Cortex of kidney (tissue), 1 donor: ENCODE results near the gene PEPD.

ENCODE experiments used
- DNase-seq: peaks from one replicate; lab custom pipeline; 2025; lab: John Stamatoyannopoulos, UW

PEPD gene

DNA sequence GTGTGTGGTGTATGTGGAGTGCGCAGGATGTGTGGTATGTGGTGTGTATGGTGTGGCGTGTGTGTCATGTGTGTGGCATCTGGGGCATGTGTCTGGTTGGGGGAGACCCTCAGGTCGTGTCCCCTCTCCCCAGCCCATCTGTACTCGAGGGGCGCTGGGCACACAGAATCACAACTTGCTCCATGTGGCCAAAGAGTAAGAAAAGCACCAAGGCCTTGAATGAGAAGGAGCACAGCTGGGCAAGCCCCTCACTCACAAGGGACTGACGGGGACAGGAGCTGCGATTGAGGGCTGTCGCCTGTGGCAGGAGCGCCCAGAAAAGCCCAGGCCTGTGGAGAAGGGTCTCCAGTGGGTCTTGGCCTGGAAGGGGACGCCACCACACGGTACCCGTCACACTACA is 62.8 kb downstream of the PEPD start:
- no peak for DNase-seq

DNA sequence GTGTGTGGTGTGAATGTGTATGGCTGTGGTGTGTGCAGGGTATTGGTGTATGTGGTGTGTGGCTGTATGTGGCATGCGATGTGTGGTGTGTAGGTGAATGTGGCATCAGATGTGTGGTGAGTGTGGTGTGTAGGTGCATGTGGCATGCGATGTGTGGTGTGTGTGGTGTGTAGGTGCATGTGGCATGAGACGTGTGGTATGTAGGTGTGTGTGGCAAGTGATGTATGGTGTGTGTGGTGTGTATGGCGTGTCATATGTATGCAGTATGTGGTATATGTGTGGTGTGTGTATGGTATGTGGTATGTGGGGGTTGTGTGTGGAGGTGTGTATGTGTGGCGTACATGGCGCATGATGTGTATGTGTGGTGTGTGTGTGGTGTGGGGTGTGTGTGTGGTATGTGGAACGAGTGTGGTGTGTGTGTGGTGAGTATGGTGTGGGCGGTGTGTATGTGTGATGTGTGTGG is 63.4 kb downstream of the PEPD start:
- DNase-seq = no peak

DNA sequence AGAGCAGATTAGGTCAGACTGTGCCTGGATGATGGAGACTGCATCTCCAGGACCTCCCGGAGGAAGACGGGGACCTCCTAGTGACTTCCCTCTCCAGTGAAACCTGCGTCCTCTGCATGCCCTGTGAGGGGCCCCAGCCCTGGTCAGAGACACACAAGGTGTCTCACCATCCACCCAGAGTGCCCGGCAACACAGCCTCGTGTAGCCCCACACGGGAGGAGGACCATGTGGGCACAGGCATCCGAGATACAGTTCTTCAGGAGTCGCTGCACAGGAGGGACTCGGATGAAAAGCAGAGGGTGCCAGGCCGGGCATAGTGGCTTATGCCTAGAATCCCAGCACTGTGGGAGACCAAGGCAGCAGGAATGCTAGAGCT is 64.8 kb downstream of the PEPD start:
- no peak for DNase-seq

DNA sequence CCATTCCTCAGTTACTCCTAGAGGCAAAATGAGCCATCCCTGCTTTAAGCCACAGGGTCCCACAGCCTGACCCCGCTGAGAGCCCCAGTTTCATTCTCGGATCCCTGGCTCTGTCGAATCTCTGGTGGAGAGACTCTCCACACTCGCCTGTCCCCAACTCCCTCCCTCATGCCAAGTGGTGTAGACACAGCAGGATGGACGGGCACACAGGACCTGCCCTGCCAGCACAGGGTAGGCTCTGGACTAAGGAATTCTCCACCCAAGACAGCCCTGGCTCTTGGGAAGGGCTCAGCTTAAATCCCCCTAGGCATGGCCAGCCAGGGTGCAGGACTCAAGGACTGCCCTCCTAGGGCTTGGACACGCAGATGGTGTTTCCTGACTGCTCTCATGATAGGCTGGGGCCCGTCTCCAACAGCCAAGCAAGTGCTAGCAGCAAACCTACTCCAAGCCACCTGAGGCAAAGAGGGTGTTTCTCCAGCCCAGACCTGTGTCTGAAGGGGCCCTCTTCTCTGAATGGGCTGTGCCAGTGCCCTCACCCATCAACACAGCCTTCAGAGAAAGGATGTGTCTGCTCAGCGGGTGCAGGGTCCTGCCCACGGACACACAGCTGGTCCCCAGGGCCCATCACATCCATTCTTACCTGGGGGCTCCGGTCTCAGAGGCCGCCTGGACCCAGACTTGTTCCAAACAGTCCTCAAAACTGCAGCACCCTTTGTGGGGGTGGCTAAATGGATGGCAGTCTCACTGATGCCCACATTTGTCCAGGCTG is 65.3 kb downstream of the PEPD start:
- no peak for DNase-seq

DNA sequence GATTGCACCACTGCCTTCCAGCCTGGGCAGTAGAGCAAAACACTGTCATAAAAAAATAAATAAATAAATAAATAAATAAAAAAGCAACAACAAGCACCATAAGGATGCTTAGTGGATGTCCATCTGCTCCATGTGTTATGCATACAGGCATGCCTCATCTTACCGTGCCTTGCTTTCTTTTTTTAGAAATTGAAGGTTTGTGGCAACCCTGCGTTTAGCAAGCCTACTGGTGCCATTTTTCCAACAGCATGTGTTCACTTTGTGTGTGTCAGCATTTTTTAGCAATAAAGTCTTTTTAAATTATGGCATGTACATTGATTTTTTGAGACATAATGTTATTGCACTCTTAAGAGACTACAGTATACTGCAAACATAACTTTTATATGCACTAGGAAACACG is 68.3 kb downstream of the PEPD start:
- DNase-seq = no peak

DNA sequence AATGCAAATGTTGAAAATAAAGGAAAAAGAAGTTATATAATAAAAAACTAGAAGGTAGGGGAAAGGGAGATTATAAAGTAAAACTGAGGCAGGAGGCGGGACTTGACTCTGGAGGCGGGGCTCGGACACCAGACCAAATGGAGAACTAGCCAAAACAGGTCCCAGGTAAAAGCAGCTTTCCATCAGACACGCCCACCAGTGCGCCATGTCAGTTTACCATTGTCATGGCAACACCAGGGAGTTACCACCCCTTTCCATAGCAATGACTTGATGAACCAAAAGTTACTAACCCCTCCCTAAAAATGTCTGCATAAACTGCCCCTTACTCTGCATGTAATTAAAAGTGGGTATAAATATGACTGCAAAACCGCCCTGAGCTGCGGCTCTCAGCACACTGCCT is 70.9 kb downstream of the PEPD start:
- no peak for DNase-seq

DNA sequence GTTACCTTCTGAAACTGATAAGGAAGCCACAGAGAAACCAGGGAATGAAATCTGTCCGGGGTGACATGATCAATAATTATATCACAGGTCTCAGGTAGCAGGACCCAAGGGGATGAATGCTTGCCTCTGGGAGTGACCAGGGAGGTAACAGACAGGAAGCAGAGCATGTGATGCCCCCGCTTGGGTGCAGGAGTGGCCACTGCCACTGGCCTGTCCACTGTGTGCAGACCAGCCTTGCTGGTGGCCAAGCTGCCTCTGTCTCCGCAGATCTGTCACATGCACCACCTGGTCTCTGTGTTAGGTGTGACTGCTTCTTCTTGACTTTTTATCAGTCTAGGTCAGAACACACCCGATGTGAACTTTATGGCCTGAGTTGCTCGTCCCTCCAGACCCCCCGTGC is 71.8 kb downstream of the PEPD start:
- DNase-seq = no peak

DNA sequence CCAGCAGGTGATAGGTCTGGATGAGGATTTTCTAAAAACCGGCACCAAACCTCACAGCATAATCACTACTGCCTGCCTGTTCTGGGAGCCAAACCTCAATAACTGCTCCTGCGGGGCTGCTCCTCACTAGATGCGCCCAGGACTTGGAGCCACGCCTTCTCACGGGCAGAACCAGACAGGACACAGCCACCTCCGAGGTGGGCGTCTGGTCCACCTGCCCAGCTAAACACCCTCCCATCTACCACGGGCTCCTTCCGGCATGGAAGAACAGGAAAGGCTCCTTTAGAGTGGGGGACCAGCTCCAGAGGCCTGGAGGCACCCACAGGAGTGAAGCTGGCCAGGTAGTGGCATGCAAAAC is 73.5 kb downstream of the PEPD start:
- DNase-seq = no peak

DNA sequence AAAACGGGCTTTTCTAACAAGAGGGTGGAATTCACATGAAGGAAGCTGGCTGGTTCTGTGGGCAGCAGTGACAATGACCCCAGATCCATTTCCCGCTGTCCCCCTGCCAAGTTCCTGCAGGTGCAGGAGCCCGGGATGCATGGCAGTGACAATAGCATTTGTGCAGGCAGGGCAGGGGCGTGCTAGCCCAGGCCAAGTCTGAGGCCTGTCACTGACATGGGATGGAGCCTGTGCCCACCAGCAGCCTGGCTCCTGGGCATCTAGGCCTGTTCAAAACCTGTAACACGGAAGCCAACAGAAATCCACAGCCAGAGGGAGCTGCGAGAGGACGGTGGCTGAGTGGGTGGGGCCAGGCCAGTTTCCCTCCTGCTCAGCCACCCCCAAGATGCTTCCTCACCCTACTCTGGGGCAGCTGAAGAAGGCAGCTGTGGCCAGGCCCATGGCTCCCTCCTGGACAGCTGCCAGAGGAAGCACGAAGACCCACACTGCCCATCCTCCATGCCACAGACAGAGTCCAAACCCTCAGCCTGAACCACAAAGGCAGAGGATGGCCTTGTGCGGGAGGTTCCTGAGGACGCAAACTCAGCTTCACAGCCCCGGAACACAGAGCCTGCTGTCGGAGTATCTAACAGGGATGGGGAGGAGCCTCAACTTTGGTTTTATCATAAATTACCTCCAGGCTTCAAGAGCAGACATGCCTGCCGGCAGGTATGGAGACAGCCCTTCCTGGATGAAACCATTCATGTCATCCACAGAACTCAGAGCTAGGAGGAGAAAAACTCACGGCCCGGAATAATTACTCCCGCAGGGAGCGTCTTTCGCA is 74.0 kb downstream of the PEPD start:
- DNase-seq = no peak

DNA sequence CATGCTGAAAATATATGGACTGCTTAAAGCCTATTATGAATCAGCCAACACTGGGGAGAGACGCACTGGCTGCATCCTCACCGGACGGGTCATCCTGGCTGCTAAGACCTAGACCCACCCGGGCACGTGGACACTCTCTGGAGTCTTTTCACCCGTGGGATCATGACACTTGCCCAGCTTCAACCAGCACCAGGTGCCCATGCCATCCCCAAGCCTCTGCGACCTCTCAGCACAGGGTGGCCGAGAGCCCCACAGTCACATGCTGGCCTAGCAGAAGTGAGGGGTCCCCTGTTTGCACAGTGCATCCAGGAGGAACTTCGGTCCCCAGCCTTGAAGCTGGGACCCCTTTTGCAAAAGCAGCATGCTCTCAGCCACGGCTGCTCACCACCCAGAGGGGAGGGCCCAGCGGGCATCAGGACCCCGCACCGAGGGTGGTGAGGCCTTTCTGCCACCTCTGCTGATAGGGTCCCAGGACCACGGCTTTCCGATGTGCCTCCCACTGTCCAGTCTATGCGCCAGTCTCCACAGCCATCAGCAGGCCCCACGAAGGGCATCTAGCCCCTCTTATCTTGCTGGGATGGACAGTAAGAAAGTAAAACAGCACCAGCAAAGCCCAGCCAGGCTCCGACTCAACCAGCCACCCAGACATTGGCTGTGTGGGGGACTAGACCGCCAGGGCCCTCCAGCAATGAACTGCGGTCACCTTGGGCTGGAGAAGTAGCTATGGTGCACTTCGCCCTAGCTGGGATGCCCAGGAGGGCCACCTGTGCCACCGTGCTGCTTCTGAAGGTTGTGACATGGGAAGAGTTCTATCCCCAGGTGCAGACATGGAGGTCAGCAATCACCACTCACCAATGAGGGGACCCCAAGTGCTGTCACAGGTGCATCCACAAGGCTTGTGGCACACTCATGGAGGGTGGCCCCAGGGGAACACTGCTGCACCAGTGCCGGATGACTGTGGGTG is 75.0 kb downstream of the PEPD start:
- no peak for DNase-seq

DNA sequence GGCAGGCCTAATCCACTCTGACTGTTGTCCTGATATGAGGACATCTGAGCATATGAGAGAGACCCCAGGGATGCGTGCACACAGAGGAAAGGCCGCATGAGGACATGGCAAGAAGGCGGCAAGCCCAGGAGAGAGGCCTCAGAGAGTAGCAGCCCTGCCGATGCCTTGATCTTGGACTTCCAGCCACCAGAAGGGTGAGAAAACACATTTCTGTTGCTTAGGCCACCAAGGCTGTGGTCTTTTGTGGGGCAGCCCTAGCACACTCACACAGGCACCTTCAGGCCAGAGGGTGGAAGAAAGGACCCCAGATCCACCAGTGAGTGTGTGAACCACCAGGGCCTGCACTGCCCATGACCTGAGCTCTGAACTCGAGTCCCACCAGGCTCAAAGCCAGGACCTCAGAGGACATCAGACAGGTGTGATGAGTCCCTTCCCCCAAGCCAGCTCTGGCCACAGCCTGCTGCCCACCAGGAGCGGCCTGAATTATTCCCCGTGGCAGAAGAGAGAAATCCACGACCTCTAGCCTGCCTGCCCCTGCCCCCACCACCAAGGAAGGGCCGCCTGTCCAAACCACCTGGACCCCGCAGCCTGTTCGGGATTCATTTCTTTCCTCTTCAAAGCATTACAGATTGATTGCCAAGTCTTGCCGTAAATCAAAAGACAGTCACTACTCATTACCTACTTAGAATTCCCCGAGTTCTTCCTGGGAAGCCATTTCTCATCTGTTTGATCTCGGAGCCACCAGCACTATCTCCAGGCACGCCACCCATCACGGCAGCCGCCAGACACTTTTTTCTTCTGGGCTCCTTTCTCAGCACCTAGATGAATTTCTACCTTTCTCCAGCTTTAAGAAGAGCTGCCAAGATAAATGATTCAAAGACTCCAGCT is 75.9 kb downstream of the PEPD start:
- no peak for DNase-seq

DNA sequence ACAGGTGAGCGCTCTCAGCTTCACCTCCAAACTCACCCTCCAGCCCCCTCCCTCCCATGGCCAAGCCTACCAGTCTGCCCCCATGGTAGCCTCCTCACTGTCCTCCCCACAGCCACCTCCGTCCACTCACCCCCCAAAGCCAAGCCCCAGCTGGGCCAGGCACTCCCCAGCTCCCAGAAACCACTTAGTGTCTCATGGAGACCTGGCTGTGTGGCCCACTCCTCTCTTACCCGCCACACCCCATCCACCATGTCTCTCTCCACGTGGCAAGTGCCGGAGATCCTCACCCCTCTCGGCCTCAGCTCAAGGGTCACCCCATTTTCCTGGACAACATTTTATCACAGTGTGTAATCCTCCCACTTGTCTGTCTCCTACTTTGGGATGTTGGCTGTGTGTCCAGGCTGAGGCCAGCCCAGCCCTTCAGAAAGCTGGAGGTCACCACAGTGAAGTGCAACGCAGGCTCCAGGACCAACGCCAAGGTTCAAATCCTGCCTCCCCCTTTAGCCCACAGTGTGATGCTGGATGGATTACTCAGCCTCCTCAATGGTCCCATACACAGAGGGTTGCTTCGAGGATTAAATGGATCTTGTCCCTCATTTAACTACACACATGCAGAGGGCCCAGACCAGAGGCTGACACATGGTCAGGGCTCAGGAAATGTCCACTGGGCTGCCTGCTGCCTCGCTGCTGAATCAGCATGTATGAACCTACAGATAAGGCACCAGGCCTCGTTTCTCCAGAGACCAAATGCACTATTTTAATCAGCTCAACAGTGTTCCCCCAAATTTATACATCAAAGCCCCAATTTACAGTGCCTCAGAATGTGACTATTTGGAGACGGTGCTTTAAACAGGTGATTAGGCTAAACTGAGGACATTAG is 76.8 kb downstream of the PEPD start:
- DNase-seq = no peak

DNA sequence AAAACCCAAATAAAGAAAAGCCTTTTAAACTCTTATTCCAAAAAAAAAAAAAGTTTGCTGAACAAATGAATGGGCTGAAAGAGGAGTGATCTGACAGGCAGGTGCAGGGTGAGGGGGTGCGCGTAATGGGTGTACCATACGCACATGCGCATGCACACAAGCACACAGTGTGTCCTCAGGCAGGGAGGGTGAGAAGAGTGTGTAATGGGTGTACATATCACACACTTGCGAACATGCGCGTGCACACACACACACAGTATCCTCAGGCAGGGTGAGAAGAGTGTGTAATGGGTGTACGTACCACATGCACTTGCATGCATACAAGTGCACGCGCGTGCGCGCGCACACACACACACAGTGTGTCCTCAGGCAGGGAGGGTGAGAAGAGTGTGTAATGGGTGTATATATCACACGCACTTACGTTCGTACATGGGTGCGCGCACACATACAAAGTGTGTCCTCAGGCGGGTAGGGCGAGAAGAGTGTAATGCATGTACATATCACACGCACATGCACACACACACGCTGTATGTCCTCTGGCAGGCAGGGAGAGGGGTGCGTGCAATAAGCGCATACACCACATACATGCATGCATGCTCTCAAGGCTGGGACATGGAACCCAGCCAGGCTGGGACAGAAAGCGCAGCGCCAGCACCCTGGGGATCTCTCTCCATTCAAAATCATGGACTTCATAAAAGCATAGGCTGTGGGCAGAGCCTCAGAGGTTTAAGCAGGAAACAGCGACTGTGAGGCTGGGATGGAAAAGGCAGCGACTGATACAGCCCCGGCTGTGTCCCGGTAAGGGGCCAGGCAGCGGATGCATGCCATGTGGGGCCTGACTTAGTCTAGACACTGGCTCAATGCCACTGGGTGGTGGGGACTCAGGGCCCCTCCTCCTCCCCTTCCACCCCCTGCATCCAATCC is 77.7 kb downstream of the PEPD start:
- DNase-seq = no peak

DNA sequence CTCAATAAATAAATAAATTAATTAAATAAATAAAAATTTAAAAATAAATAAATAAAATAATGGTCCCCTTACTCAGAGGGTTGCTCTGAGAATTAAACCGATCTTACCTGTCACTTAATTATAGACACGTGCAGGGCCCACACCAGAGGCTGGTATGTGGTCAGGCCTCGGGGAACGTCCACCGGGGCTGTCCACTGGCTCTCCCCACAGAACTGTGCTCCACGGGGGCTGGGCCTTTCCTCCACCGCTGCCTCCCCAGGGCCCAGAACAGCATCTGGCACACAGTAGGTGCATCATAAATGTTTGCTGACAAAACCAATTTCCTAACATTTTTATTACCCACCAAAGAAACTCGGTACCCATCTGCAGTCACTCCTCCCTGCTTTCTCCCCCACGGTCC is 78.9 kb downstream of the PEPD start:
- no peak for DNase-seq

DNA sequence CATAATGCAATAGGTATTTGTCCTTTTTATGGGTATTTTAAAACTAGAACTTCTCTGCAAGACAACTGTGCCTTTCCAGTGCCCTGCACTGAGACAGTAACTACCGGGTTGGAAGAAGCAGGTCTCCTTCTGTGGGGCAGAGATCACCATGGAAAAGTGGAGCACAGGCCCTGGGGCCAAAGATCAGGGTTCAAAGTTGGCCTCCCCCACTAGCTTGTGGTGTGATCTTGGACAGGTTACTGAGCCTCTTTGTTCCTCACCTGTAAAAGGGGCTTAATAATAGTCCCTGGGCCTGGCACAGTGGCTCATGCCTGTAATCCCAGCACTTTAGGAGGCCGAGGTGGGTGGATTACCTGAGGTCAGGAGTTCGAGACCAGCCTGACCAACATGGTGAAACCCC is 79.8 kb downstream of the PEPD start:
- no peak for DNase-seq

DNA sequence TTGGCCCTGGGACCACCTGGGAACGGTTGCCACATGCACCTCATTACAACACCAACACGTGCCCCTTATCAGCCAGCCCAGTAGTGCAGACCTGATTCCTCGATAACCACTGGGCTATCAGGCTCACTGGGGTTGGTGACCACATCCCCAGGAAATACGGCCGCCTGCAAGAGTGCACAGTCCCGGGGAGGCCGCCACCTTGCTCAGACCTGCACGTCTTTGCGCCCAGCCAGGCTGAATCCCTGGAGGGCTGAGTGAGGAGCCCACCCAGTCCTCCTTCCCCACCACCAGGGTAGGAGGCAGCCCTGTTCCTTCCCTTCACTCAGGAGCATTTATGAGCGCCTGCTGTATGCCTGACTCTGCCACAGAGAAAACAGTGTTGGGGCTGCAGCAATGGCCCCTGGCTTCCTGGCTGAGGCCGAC is 80.3 kb downstream of the PEPD start:
- DNase-seq = no peak

DNA sequence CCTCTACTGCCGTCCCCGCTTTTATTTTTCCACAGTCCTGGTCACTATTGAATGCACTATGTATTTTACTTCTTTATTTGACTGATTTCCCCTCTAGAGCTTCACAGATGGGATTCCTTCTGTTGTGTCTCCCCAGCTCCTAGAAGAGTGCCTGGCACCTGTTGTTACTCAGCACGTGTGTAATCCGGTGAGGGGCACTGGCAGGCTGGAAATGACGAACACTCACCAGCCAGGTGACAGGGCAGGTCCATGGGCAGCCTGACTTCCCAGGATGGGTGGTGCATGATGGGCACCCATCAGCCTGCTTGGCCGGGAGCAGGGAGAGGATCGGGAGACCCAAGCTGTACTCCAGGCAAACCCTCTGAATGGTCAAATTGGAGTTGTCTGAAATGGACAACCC is 80.9 kb downstream of the PEPD start:
- no peak for DNase-seq

DNA sequence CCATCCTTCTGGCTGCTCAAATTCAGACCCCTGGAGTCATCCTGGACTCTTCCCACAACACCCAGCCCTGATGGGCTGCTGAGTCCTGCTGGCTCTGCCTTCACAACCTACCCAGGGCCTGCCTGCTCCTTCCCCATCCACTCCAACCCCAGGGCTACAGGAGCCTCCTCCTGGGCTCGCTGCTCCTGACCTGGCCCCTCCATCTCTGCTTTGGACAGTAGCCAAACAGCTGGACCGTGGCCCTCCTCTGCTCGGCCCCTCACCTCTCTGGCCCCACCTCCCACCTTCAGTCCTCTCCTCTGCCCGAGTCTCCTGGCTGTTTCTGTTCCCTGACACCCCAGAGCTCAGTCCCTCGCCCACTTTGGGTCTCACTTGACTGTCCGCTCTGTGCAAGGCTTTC is 81.3 kb downstream of the PEPD start:
- no peak for DNase-seq
